ENCODE results near the gene LRGUK.
"Not testable (repeated sequence)": the region's sequence is repeated elsewhere in the genome, so short reads cannot be mapped to it uniquely, and the experiment has no call there.

The LRGUK gene, protein sequence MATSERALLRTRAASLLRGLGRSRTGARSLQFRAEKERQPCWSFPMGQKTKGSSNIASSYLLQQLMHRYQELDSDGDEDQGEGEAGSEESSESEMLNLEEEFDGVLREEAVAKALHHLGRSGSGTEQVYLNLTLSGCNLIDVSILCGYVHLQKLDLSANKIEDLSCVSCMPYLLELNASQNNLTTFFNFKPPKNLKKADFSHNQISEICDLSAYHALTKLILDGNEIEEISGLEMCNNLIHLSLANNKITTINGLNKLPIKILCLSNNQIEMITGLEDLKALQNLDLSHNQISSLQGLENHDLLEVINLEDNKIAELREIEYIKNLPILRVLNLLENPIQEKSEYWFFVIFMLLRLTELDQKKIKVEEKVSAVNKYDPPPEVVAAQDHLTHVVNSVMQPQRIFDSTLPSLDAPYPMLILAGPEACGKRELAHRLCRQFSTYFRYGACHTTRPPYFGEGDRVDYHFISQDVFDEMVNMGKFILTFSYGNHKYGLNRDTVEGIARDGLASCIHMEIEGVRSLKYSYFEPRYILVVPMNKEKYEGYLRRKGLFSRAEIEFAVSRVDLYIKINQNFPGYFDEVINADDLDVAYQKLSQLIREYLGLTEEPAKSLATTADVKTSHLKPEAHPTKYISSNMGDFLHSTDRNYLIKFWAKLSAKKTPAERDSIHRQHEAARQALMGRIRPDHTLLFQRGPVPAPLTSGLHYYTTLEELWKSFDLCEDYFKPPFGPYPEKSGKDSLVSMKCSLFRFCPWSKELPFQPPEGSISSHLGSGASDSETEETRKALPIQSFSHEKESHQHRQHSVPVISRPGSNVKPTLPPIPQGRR

DNA sequence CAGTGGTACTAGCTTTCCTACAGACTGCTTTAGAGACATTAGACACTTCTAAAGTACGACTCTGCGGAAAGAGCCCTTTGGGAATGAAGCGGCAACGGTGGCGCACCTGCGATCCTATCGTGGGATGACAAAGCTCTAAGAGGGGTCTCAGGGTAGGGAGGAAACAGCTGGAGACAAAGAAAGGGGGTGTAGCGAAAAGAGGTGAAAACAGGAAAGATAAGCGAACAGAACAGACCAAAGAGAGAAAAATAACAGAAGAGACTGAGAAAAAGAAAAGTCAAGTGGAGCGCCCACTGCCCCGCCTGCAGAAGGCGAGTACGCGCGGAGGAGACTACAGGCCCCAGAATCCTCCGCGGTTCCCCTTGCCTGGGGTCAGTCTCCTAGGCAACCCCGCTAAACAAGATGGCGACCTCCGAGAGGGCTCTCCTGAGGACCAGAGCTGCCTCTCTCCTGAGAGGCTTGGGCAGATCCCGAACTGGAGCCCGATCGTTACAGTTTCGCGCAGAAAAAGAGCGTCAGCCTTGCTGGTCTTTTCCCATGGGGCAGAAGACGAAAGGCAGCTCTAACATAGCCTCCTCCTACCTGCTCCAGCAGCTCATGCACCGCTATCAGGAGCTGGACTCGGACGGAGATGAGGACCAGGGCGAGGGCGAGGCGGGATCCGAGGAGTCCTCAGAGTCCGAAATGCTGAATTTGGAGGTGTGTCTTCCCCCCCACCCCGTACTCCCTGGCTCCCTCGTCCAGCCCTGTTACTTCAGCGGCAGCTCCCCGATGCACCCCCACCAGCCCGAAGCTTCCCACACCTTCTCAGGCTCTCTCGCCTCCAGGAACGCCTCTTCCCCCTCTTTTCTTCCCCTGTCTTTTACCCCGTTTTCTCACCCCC lies at the start of gene LRGUK:
Gene LRGUK (plus strand): TSS at position 375 of the 883 bp plus-strand sequence. CDS start 28 bp downstream, at position 403.
- DNase-seq = peak; percentile 75

DNA sequence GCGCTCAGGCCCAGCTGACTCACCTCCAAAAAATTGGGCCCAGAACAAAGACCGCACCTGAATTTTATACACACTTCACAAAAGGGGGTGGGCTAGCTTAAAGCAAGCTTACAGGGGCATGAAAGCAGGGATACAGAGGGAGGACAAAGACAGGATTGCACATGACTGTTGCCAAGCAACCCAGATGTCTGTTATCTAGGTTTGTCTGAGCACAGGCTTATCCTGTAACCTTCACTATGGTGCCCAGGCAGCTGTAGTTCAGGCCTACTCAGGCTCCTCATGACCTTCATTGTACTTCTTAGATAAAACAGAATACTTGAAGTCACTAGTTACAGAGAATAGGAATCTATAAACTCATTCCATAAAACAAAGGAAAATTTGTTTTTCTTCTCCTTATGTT lies 49.6 kb upstream of the LRGUK start:
- DNase-seq = not testable (repeated sequence)

DNA sequence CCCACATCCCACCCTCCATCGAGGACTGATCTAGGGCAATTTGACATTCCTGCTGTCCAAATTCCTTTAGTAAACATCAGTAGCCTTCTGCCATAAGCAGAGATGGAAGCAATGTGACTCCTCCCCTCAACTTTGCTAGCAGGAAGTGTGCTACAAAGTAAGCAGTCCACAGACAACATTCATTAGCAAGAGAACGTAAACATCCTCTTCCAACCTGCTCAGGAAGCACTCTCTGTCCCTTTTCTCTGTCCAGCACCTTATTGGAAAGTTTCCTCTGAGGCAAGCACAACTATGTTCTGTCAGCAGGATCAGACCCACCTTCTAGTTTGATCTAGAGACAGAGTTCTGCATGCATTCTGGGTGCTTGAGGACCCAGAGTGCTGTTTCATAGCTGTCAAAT lies 48.1 kb upstream of the LRGUK start:
- DNase-seq = no peak

DNA sequence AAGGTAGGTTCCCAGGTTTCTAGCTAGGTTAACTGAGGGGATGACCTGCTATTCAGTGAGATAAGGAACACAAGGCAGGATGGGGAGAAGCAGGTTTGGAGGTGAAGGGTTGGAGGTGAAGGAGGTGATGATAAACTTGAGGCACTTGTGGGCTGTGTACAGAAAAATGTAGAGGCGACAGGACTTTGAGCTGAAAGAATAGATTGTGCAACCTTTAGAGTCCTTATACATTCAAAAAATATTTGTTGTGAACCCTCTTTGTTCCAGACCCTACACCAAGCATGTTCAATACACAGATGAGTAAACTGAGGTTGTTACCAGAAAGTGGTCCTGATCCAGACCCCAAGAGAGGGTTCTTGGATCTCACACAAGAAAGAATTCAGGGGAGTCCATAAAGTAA lies 45.4 kb upstream of the LRGUK start:
- no peak for DNase-seq

DNA sequence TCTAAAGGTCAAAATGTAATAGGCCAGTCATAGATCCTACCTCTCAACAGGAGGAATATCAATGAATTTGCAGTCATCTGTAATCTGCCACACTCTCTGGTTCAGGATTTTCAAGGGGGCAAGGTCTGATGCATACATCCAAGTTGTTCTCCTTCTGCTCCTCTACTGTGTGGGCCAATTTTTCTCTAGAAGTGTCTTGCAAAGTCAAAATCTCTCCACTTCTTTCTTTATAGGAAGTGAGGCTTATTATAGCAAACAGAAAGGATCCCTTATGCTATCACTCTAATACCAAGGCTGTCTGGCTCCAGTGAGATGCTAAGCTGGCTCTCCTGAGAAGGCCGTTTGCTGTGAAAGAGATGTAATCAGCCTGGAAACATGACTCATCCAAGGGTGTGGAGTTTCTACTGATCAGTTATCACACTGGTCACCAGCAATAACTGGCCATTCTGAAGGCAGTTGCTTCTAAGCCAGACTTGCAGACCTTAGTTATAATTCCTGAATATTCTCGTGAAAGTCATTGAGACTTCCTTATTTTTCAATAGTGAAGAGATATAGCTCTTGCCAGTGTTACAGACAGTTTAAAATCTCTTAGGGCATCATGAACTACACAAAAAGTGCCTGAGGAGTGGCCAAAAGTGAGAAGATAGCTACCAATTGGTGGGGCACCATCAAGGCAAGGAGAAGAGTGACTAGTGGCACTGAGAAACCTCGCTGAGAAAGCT lies 43.2 kb upstream of the LRGUK start:
- DNase-seq = no peak

DNA sequence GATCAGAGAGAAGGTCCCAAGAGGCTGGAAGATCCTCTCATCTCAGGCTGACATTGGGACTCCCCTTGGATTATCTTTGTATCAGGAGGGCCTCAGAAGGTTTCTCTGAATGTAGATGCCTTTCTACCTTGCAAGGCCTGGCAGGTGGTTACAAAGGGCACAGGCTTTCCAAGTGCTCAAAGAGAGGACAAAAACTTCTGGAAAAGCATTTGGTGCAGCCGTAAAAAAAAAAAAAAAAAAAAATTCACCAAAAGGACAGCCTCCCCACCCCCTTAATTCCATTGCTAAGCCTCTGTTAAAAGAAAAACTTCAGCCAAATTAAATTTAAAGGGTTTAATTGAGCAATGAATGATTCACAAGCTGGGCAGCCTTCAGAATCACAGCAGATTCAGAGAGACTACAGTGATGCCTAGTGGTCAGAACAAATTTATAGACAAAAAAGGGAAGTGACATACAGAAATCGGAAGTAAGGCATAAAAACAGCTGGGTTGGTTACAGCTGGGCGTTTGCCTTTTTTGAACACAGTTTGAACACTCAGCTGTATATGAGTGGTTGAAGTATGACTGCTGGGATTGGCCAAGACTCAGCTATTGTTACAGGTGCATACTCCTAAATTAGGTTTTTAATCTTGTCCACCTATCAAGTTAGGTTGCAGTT lies 42.5 kb upstream of the LRGUK start:
- no peak for DNase-seq

DNA sequence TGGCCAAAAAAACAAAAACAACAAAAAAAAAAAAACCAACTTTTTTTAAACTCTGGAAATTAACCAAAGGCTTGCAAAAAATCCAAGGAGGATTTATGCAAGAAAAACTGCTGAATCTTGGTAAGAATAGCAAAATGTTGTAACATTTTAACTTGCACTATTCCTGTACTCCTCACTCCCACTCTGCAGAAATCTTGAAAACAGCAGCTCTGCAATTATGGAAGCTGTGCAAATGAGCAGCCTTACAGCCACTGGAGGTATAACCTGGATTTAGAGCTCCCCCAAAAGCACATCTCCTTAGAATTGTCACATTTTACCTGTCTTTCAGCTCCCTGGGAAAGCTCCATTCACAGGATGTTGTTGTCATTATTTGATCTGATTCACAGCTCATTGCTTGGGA lies 41.8 kb upstream of the LRGUK start:
- no peak for DNase-seq

DNA sequence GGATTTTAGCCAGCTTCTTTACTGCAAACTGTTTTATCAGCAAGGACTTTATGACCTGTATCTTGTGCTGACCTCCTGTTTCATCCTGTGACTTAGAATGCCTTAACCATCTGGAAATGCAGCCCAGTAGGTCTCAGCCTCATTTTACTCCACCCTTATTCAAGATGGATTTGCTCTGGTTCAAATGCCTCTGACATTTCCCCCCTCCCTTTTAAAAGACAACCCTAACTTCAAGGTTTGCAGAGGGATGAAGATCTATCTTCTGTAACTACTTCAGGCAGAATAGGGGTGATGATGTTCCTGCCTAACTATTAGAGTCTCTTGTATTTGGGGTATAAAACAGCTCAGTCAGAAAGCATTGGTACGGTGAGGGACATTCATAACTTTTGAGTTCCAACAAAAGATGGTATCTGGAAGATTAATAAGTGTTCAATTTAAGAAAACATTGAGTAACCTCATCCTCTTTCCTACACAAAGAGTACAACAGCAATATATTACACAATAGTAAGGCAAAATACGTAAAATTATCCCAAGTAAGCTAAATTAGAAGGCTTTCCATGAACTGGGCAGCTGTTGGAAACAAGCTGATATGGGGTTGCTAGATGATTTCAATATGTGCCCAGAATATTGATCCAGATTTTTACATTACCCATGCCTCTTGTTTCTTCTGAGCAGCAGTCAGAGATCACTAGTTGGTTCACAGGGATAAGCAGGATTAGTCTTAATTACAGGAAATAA lies 40.0 kb upstream of the LRGUK start:
- no peak for DNase-seq

DNA sequence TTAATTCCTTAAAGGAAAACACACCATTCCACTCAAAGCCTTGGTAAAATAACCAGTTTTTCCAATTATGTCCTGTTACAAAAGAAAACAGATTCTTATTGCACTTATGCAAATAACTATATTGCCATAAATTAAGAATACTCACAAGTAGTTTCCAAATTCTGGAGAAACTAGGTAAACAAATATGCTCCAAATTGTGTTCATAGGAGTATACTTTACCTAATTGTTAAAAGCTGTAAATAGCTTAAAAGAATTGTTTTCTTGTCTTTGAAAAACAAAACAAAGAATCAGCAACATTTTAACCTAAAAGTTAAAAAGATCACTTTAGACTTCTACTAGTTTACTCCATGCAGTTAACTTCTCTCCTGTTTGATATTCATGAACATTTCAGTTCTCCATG lies 38.9 kb upstream of the LRGUK start:
- DNase-seq = no peak

DNA sequence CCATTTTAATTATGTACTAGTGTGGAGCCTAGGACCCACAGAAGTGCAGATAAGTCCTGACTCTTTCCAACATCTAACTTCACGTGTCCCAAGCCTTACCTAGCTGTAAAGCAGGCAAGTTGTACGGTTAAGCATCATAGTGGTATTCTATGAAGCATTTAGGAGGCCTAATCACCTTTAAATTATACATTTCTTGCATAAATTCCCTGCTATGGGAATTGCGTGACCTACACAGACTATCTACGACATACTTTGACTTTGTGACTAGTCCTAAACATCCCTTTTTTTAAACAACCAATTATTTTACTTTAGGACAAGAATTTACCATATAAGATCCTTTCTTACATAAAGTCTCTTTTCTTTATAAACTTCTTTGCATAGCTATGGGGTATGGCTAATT lies 37.7 kb upstream of the LRGUK start:
- DNase-seq = no peak

DNA sequence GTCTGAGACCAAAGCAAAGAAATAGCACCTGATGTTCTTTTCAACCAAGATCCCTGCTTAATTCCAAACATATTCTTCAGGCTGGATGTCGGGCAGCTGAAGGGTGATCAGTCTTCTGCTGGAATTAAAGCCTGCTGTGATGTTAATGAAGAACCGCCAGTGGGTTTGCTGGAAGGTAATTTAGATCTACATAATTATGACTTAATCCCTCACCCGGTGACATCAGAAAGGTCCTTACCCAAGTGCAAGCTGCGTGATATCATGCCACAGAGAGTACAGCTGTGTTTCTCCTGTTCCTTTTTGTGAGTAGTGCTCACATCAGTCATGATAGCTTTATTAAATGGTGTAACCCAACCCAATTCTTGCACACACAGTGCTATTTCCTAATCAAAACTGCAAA lies 29.1 kb upstream of the LRGUK start:
- DNase-seq = no peak

DNA sequence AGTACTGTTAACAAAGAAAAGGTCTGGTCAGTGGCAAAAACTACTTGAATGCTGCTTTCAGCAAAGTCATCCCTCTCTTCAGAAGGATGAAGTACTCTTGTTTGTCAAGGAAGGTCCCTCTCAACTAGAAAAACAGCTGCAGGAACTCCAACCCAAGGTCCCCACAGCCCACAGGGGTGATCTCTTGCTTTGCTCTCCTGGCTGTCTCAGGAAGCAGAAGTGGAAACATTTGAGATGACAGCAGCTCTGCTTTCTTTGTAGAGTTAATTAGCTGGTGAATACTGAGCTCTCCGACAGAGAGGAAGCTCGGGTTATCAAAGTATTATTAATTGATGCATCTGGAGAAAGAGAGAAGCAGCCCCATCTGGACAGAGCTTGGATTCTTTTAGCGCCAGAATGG lies 25.4 kb upstream of the LRGUK start:
- no peak for DNase-seq

DNA sequence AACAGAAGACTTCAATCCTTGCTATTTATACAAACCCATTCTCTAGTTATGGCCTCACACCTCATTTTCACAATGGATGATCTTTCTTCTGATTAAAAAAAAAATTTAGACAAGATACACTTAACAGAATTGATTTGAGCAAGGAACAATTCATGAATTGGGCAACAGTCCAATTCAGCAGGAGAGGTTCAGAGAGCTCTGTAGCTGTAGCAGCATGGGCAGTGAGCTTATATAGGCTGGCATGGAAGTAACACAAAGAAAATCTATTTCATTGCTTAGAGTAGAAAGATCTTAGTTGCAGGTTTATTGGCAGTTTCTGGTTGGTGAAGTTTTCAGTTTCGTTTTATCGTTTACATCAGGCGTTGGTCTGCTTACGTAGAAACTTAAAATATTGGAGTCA lies 23.0 kb upstream of the LRGUK start:
- DNase-seq = no peak

DNA sequence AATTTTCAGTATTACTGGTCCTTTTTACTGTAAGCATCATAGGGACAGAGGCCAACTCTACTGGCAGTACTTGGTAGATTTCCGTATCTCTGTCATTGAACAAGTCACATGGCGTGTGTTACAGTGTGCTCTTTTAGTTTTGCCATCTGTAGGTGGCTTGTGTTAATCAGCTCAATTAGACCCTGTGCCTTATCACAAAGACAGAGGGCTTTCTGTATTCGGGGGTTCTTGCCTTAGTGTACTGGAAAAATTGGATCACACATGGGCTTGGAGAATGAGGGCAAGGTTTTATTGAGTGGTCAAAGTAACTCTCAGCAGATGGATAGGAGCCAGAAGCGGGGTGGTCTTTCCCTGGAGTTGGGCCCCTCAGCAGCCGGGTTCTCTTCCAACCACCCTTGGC lies 21.3 kb upstream of the LRGUK start:
- DNase-seq = no peak

DNA sequence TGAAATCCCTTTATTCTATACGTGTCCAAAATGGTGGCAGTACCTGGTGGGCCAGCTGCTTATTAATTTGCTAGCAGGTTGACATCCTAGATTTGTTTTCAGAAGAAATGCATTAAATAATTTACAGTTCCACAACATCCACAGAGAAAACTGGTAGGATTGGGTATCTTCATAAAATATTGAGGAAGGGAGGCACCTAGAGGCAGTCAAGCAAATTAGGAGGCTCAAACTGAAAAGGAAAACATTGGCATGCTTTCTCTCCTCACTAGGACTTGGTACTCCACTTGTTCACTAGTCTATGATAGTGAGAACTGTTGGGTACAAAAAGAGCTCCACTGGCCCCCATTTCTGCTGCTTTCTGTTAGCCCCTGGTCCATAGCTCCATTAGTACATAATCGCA lies 18.3 kb upstream of the LRGUK start:
- no peak for DNase-seq

DNA sequence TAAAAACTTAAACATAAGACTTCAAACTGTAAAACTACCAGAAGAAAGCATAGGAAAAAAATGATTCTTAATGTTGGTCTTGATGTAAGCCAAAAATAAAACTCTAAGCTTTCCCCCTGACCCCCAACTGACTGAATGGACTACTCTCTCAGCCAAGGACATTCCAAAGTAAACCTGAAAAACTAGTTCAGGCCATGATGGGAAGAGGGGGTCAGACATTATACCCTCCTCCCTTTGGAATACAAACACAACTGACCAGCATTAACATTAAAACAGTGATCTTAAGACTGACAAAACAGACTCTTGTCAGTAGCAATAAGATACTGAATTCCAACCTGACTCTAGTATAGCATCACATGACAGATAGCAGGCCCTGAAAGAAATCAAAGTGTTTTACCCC lies 13.5 kb upstream of the LRGUK start:
- DNase-seq = no peak

DNA sequence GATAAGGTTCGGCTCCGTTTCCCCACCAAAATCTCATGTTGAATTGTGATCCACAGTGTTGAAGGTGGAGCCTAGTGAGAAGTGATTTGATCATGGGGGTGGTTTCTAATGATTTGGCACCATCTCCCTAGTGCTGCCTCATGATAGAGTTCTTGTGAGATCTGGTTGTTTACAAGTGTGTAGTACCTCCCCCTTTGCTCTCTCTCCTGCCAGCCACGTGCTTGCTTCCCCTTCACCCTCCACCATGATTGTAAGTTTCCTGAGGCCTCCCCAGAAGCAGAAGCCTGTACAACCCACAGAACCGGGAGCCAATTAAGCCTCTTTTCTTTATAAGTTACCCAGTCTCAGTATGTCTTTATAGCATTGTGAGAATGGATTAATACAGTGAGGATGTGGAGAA lies 12.1 kb upstream of the LRGUK start:
- no peak for DNase-seq

DNA sequence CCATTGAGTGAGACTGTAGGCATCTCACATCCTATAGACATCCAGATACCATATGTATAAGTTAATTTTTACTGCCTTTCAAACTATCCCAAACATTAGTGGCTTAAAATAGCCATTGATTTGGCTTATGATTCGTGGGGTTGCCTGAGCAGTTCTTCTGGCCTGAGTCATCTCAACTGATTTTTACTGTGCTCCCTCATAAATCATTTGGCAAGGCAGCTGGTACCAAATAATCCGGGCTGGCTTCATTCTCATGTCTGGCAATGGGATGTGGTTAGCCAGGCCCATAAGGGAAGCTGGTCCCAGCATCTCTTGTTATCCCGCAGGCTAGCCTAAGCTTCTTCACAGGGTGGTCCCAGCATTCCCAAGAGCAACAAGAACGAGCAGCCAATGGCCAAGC lies 6.7 kb upstream of the LRGUK start:
- no peak for DNase-seq

DNA sequence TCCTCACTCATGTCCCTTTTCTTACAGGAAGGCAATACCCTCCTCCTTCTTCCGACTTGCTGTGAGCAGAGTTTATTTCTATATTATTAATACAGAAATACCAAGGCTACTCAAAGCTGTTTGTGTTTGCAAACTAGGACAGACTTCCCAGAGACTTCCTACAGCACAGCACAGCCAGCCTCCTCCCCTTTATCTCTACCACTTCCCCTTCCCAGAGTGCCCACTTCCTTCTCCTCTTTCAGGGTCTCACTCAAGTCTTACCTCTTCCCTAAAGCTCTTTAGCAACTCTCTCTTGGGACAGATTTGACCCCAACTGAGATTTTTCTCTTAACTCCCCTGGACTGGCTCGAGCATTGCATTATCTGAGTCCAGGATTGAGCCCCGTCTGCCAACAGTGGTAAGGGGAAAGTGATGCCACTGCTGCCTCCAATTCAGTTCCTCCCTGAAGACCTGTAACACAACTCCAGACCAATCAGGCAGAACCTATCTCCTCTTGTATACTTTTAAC lies 5.5 kb upstream of the LRGUK start:
- DNase-seq = no peak

DNA sequence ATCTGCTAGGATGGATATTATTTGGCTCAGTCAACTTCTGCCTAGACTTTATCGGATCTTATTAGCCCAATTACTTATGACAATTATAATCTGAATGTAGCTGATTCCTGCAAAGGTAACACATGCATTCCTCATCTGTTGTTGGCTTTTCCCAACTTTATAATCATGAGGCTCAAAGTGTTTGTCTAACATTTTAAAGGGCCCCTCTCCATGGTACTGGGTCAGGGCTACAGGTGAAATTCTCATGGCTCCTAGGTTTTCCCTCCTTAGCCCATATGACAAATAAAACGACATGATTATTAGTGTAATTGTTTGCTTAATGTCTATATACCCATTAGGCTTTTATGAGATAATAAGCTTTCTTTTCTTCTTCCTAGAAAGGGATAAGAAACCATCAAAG lies 4.2 kb upstream of the LRGUK start:
- DNase-seq = no peak

DNA sequence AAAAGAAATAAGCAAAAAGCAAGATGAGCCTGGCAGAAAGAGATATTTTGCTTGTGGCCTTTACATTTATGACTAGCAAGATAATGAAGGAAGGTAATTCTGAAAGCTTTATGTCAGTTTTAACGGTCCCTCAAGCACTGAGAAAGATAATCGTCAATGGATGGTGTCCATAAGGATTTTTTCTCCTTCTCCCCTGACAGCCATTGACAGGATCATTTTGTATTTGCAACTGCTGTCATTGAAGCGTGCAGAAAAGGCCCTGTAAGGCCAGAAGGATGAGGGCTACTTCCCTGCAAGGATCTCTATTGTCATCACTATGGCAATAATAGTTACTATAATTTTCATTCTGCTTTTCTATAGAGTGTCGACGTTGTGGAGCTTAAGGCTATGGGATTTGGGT lies 994 bp upstream of the LRGUK start:
- DNase-seq = no peak
